GM06990 (cell line): ENCODE measurements around the gene NAAA.

Experiments
- DNase-seq: peaks from one replicate; pipeline ENCODE4 v3.0.0-alpha.2; 2011; ENCODE audit not compliant: insufficient read length; ENCODE audit errors: extremely low read depth
- H3K27me3 ChIP-seq: replicated peaks from 2 replicates; pipeline ENCODE4 v1.6.0; 2011; ENCODE audit warnings: low read length; ENCODE audit not compliant: control insufficient read depth, insufficient read depth
- H3K36me3 ChIP-seq: 2 replicates; pipeline ENCODE4 v1.5.1; 2011; ENCODE audit warnings: low read length; ENCODE audit not compliant: control insufficient read depth, insufficient read depth
- H3K4me3 ChIP-seq: replicated peaks from 2 replicates; pipeline ENCODE4 v1.5.1; 2011; ENCODE audit warnings: low read depth, mild to moderate bottlenecking, control low read depth, low read length
- CTCF ChIP-seq: IDR thresholded peaks from 2 replicates; pipeline ENCODE4 v1.5.1; 2011; ENCODE audit warnings: low read length, control low read depth, mild to moderate bottlenecking, inconsistent platforms; ENCODE audit not compliant: insufficient read depth, poor library complexity, severe bottlenecking

The NAAA gene

GRCh38 chr4:75876218-75876617 is 64.6 kb downstream of the NAAA start:
- H3K27me3 ChIP-seq, result no peaks in the 10 kb centered on the region; the same call in 1 of the 2 replicates
- no peaks in the 10 kb centered on the region for H3K36me3 ChIP-seq
- DNase-seq, result no peak
- no peak overlapping the region for H3K4me3 ChIP-seq
- TF ChIP-seq CTCF, result no peak

GRCh38 chr4:75869100-75869499 is 71.7 kb downstream of the NAAA start:
- TF ChIP-seq CTCF, result no peak
- Histone ChIP-seq H3K4me3 (no peak overlapping the region), H3K36me3 (no peaks in the 10 kb centered on the region), H3K27me3 (no peaks in the 10 kb centered on the region; the same call in 1 of the 2 replicates)
- DNase-seq, result no peak

- Histone ChIP-seq H3K27me3 (no peaks in the 10 kb centered on the region; the same call in 1 of the 2 replicates), H3K4me3 (no peak overlapping the region), H3K36me3 (no peaks in the 10 kb centered on the region)
- no peak for TF ChIP-seq CTCF
- DNase-seq, result no peak
Measured at GRCh38 chr4:75867130-75867529, 73.7 kb downstream of the NAAA start.
